Liver (tissue), 9 donors: ENCODE data around the gene GPR84. TPM values are rescaled to one million over a fixed set of nuclear protein-coding genes. Genes with fewer than 3 reads are reported as not detected.

Experiments used
- DNase-seq: peaks from one replicate; pipeline ENCODE4 v3.0.0-alpha.2; 2017; ENCODE audit warnings: low spot score
- H3K27ac ChIP-seq, 2 donors: one replicate each; pipeline ENCODE4 v1.7.0; 2013; ENCODE audit warnings: inconsistent platforms in 2 of 2, low read length in 2 of 2, control low read depth in 1 of 2, low read depth in 1 of 2, mild to moderate bottlenecking in 1 of 2
- H3K27me3 ChIP-seq, 4 donors: one replicate each; pipeline versions ENCODE4 v1.6.1 to v1.7.0; 2013; ENCODE audit warnings: low read length in 3 of 4, inconsistent platforms in 1 of 4, mild to moderate bottlenecking in 1 of 4, moderate library complexity in 1 of 4; ENCODE audit not compliant: control insufficient read depth in 4 of 4, insufficient read depth in 4 of 4
- H3K36me3 ChIP-seq, 4 donors: one replicate each; pipeline versions ENCODE4 v1.6.1 to v1.7.0; 2013; ENCODE audit warnings: low read length in 3 of 4, mild to moderate bottlenecking in 3 of 4, low read depth in 1 of 4, moderate library complexity in 1 of 4; ENCODE audit not compliant: control insufficient read depth in 4 of 4, insufficient read depth in 3 of 4
- H3K4me1 ChIP-seq, 4 donors: one replicate each; pipeline versions ENCODE4 v1.6.1 to v1.7.0; 2013; ENCODE audit warnings: low read length in 3 of 4, mild to moderate bottlenecking in 3 of 4, moderate library complexity in 1 of 4; ENCODE audit not compliant: control insufficient read depth in 4 of 4, insufficient read depth in 4 of 4
- H3K4me3 ChIP-seq, 3 donors: one replicate each; pipeline versions ENCODE4 v1.6.1 to v1.7.0; 2013; ENCODE audit warnings: low read length in 3 of 3, control low read depth in 1 of 3, low read depth in 1 of 3, mild to moderate bottlenecking in 1 of 3
- H3K9ac ChIP-seq, 2 donors: one replicate each; pipeline ENCODE4 v1.7.0; 2013; ENCODE audit warnings: low read length in 2 of 2, mild to moderate bottlenecking in 2 of 2, moderate library complexity in 2 of 2, control low read depth in 1 of 2, low read depth in 1 of 2
- H3K9me3 ChIP-seq, 4 donors: one replicate each; pipeline versions ENCODE4 v1.6.1 to v1.7.0; 2013; ENCODE audit warnings: low read length in 3 of 4; ENCODE audit not compliant: control insufficient read depth in 4 of 4
- CTCF ChIP-seq: fragments of 150-350 bp; IDR thresholded peaks from 2 replicates; pipeline ENCODE4 v1.5.1; 2017; ENCODE audit warnings: improper control_type of control experiment, low read depth, low read length; ENCODE audit not compliant: missing input control
- EGR1 ChIP-seq, 2 donors: IDR thresholded peaks; 2 replicates each; pipeline ENCODE4 v1.6.1; 2016 to 2018; ENCODE audit warnings: antibody characterized with exemption in 2 of 2, low read depth in 2 of 2
- FOXA1 ChIP-seq: IDR thresholded peaks from 2 replicates; pipeline ENCODE4 v1.6.1; 2016; ENCODE audit warnings: antibody characterized with exemption
- FOXA2 ChIP-seq: IDR thresholded peaks from 2 replicates; pipeline ENCODE4 v1.6.1; 2016; ENCODE audit warnings: antibody characterized with exemption
- GABPA ChIP-seq, 2 donors: IDR thresholded peaks in 1 of 2; conservative IDR thresholded peaks in 1 of 2; 2 replicates each; pipeline ENCODE4 v1.6.1; 2016; ENCODE audit warnings: antibody characterized with exemption in 2 of 2, mild to moderate bottlenecking in 1 of 2, moderate library complexity in 1 of 2
- HNF4A ChIP-seq, 2 donors: conservative IDR thresholded peaks; 2 replicates each; pipeline ENCODE4 v1.6.1; 2016; ENCODE audit warnings: antibody characterized with exemption in 2 of 2, mild to moderate bottlenecking in 2 of 2
- HNF4G ChIP-seq: IDR thresholded peaks from 2 replicates; pipeline ENCODE4 v1.6.1; 2016; ENCODE audit warnings: antibody characterized with exemption
- JUND ChIP-seq, 2 donors: IDR thresholded peaks; 2 replicates each; pipeline ENCODE4 v1.6.1; 2016; ENCODE audit warnings: antibody characterized with exemption in 2 of 2
- NR2F2 ChIP-seq: IDR thresholded peaks from 2 replicates; pipeline ENCODE4 v1.6.1; 2016; ENCODE audit warnings: antibody characterized with exemption
- RAD21 ChIP-seq, 2 donors: IDR thresholded peaks; 2 replicates each; pipeline ENCODE4 v1.6.1; 2016; ENCODE audit warnings: antibody characterized with exemption in 2 of 2, mild to moderate bottlenecking in 2 of 2
- RXRA ChIP-seq, 2 donors: IDR thresholded peaks; 2 replicates each; pipeline ENCODE4 v1.6.1; 2017 to 2018; ENCODE audit warnings: antibody characterized with exemption in 2 of 2, mild to moderate bottlenecking in 1 of 2
- SP1 ChIP-seq: IDR thresholded peaks from 2 replicates; pipeline ENCODE4 v1.6.1; 2018; ENCODE audit warnings: antibody characterized with exemption, mild to moderate bottlenecking
- TAF1 ChIP-seq: conservative IDR thresholded peaks from 2 replicates; pipeline ENCODE4 v1.6.1; 2016; ENCODE audit warnings: antibody characterized with exemption, mild to moderate bottlenecking
- YY1 ChIP-seq: IDR thresholded peaks from 2 replicates; pipeline ENCODE4 v1.6.1; 2016; ENCODE audit warnings: antibody characterized with exemption, mild to moderate bottlenecking
- ZBTB33 ChIP-seq: IDR thresholded peaks from 2 replicates; pipeline ENCODE4 v1.6.1; 2016; ENCODE audit warnings: antibody characterized with exemption
- WGBS: extraction: QIAGEN DNeasy Blood & Tissue Kit; methylation state at CpG from one replicate; pipeline ENCODE4 v1.1.7; 2013; 5-methylcytosine and 5-hydroxymethylcytosine counted together
- polyA plus RNA-seq, 2 donors: library from polyadenylated mRNA; stranded (reverse) in 1 of 2; unstranded in 1 of 2; fragments of 200-250 nt in 1 of 2; fragments of >200 nt in 1 of 2; fragmentation: Nextera tagmentation in 1 of 2; extraction: Ambion mirVana in 1 of 2; gene quantifications; one replicate each; pipeline versions ENCODE4 v1.2.1 to v1.2.3, GENCODE V29; 2013 to 2015
- total RNA-seq, 2 donors: library from RNA; depleted of rRNA; stranded (reverse); fragments of >200 nt; gene quantifications; one replicate each; pipeline ENCODE4 v1.2.3, GENCODE V29; 2014
- TF ChIP-seq, protein P1 (sequence below): IDR thresholded peaks from 2 replicates; pipeline ENCODE4 v1.6.1; 2016; ENCODE audit warnings: antibody characterized with exemption, mild to moderate bottlenecking
- TF ChIP-seq, protein P2 (sequence below): IDR thresholded peaks from 2 replicates; pipeline ENCODE4 v1.6.1; 2016; ENCODE audit warnings: antibody characterized with exemption
- TF ChIP-seq, protein P3 (sequence below): IDR thresholded peaks from 2 replicates; pipeline ENCODE4 v1.6.1; 2016; ENCODE audit warnings: antibody characterized with exemption
- donor health status: healthy.
- donor health status: healthy.
- donor health status: healthy.
- donor health status: healthy.
- donor health status: healthy.

Gene GPR84
- total and polyA plus RNA-seq, 4 donors = 0.09 to 0.37 (median 0.33) TPM; not detected in 1

- Histone ChIP-seq H3K9ac (no peak overlapping the region), H3K4me1 (peaks cover 8 to 19% (median 16%) of the 10 kb centered on the region in 4 donors), H3K36me3 (no peaks in the 10 kb centered on the region), H3K4me3 (no peak overlapping the region), H3K9me3 (no peaks in the 10 kb centered on the region), H3K27ac (no peak overlapping the region), H3K27me3 (no peaks in the 10 kb centered on the region)
- 89% methylated on average over 3 of the region's 3 CpGs for WGBS
- DNase-seq = no peak
- no peak for TF ChIP-seq ZBTB33
- no peak for TF ChIP-seq NR2F2
- no peak for TF ChIP-seq HNF4A (conservative IDR thresholded peaks at IDR 0.05)
- TF ChIP-seq EGR1 (IDR thresholded peaks at IDR 0.05; ENCODE audit: low read depth in 2 of 2) = no peak
- TF ChIP-seq JUND (IDR thresholded peaks at IDR 0.05) = no peak
- TF ChIP-seq RAD21 (IDR thresholded peaks at IDR 0.05) = no peak
- TF ChIP-seq GABPA (IDR thresholded peaks at IDR 0.05 in 1 of 2, conservative IDR thresholded peaks at IDR 0.05 in 1 of 2) = no peak
- TF ChIP-seq HNF4G = no peak
- no peak for TF ChIP-seq TAF1
- TF ChIP-seq, protein P1, sequence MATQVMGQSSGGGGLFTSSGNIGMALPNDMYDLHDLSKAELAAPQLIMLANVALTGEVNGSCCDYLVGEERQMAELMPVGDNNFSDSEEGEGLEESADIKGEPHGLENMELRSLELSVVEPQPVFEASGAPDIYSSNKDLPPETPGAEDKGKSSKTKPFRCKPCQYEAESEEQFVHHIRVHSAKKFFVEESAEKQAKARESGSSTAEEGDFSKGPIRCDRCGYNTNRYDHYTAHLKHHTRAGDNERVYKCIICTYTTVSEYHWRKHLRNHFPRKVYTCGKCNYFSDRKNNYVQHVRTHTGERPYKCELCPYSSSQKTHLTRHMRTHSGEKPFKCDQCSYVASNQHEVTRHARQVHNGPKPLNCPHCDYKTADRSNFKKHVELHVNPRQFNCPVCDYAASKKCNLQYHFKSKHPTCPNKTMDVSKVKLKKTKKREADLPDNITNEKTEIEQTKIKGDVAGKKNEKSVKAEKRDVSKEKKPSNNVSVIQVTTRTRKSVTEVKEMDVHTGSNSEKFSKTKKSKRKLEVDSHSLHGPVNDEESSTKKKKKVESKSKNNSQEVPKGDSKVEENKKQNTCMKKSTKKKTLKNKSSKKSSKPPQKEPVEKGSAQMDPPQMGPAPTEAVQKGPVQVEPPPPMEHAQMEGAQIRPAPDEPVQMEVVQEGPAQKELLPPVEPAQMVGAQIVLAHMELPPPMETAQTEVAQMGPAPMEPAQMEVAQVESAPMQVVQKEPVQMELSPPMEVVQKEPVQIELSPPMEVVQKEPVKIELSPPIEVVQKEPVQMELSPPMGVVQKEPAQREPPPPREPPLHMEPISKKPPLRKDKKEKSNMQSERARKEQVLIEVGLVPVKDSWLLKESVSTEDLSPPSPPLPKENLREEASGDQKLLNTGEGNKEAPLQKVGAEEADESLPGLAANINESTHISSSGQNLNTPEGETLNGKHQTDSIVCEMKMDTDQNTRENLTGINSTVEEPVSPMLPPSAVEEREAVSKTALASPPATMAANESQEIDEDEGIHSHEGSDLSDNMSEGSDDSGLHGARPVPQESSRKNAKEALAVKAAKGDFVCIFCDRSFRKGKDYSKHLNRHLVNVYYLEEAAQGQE = no peak
- TF ChIP-seq RXRA (IDR thresholded peaks at IDR 0.05) = no peak
- TF ChIP-seq, protein P2, sequence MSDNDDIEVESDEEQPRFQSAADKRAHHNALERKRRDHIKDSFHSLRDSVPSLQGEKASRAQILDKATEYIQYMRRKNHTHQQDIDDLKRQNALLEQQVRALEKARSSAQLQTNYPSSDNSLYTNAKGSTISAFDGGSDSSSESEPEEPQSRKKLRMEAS = no peak
- TF ChIP-seq FOXA1 = no peak
- TF ChIP-seq, protein P3, sequence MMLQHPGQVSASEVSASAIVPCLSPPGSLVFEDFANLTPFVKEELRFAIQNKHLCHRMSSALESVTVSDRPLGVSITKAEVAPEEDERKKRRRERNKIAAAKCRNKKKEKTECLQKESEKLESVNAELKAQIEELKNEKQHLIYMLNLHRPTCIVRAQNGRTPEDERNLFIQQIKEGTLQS = no peak
- TF ChIP-seq FOXA2 = no peak
Observed at GRCh38 chr12:54330442-54330841, 33.8 kb downstream of the GPR84 start.

DNA sequence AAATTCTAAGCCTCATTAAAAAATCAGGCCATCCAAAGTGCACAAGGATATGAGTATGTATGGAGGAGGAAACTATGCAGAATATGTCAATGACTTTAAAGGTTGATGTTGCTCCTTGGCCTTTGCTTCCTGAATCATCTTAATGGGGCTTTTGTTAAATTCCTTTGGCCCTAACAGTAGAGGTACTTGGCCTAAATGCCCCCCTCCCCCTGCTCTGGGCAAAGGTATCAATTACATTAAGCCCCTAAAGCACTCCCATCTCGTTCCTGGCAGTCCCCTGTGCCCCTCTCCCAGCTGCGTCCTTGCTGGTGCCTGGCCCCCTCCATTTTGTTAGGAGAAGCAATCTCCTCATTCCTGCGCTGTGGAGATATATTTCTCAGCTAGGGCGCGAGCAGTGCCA is 34.5 kb downstream of the GPR84 start:
- no peaks in the 10 kb centered on the region for H3K9me3 ChIP-seq
- TF ChIP-seq FOXA1 (no peak), EGR1 (IDR thresholded peaks at IDR 0.05; ENCODE audit: low read depth in 2 of 2) (no peak), RAD21 (IDR thresholded peaks at IDR 0.05) (no peak), HNF4G (no peak), NR2F2 (no peak), SP1 (no peak), YY1 (no peak), CTCF (no peak)
- TF ChIP-seq, protein P2 = no peak
- TF ChIP-seq, protein P1 = no peak
- TF ChIP-seq, protein P3 = no peak
- H3K27me3 ChIP-seq = no peaks in the 10 kb centered on the region
- H3K4me3 ChIP-seq = no peak overlapping the region
- no peaks in the 10 kb centered on the region for H3K36me3 ChIP-seq
- H3K4me1 ChIP-seq = peaks cover 8 to 19% (median 17%) of the 10 kb centered on the region in 4 donors
- no peak for DNase-seq
- H3K9ac ChIP-seq = no peak overlapping the region
- H3K27ac ChIP-seq = no peak overlapping the region
- WGBS = 89% methylated on average over 5 of the region's 5 CpGs
